Breast epithelium (tissue), 3 donors: Measurements from ENCODE around the gene MRPL55.

Experiments
- POLR2A ChIP-seq: fragments of 450-650 bp; IDR thresholded peaks from one replicate; pipeline ENCODE4 v1.6.1; 2016; ENCODE audit warnings: antibody characterized with exemption, mild to moderate bottlenecking, moderate library complexity
- POLR2AphosphoS5 ChIP-seq, 3 donors: sonication (generic); formaldehyde crosslinking; IDR thresholded peaks; one replicate each; pipeline ENCODE4 v1.6.1; 2017; ENCODE audit warnings: antibody characterized with exemption in 3 of 3
- TF ChIP-seq, protein P1 (sequence below), 3 donors: fragments of 450-650 bp; IDR thresholded peaks; one replicate each; pipeline ENCODE4 v1.5.1; 2016 to 2017; ENCODE audit warnings: antibody characterized with exemption in 3 of 3, mild to moderate bottlenecking in 3 of 3, moderate library complexity in 3 of 3

- TF ChIP-seq POLR2A: no peak
- TF ChIP-seq POLR2AphosphoS5 (IDR thresholded peaks at IDR 0.05): no peak
- TF ChIP-seq, protein P1, sequence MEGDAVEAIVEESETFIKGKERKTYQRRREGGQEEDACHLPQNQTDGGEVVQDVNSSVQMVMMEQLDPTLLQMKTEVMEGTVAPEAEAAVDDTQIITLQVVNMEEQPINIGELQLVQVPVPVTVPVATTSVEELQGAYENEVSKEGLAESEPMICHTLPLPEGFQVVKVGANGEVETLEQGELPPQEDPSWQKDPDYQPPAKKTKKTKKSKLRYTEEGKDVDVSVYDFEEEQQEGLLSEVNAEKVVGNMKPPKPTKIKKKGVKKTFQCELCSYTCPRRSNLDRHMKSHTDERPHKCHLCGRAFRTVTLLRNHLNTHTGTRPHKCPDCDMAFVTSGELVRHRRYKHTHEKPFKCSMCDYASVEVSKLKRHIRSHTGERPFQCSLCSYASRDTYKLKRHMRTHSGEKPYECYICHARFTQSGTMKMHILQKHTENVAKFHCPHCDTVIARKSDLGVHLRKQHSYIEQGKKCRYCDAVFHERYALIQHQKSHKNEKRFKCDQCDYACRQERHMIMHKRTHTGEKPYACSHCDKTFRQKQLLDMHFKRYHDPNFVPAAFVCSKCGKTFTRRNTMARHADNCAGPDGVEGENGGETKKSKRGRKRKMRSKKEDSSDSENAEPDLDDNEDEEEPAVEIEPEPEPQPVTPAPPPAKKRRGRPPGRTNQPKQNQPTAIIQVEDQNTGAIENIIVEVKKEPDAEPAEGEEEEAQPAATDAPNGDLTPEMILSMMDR (IDR thresholded peaks at IDR 0.05): no peak
These were observed 33.1 kb upstream of the MRPL55 start for GRCh38 chr1:228142155-228142691.
